NCI-H82 treated with DMSO at 0.1 percent for 48 hours (cell line): ENCODE results near the gene TBC1D16.

Source experiments
- DNase-seq: peaks from one replicate; lab custom pipeline; 2025; ENCODE audit not compliant: unreplicated experiment; lab: John Stamatoyannopoulos, UW

TBC1D16 gene

GRCh38 chr17:79952901-79953300 lies 82.8 kb downstream of the TBC1D16 start:
- no peak for DNase-seq

- DNase-seq, result no peak
These were observed 83.3 kb downstream of the TBC1D16 start for GRCh38 chr17:79952265-79952877.

GRCh38 chr17:79951361-79952264 lies 84.1 kb downstream of the TBC1D16 start:
- no peak for DNase-seq

- DNase-seq, result no peak
These were observed 84.9 kb downstream of the TBC1D16 start for GRCh38 chr17:79950751-79951150.

- no peak for DNase-seq
These were observed 85.4 kb downstream of the TBC1D16 start for GRCh38 chr17:79950306-79950705.

- no peak for DNase-seq
These were observed 85.9 kb downstream of the TBC1D16 start for GRCh38 chr17:79949656-79950209.

GRCh38 chr17:79948945-79949655 lies 86.6 kb downstream of the TBC1D16 start:
- DNase-seq, result no peak

GRCh38 chr17:79948406-79948944 lies 87.2 kb downstream of the TBC1D16 start:
- DNase-seq, result no peak

GRCh38 chr17:79947351-79948031 lies 88.2 kb downstream of the TBC1D16 start:
- DNase-seq, result no peak

- DNase-seq, result no peak
These were observed 89.1 kb downstream of the TBC1D16 start for GRCh38 chr17:79946352-79947231.

GRCh38 chr17:79945591-79946255 lies 89.9 kb downstream of the TBC1D16 start:
- no peak for DNase-seq

GRCh38 chr17:79944821-79945391 lies 90.8 kb downstream of the TBC1D16 start:
- DNase-seq, result no peak

- no peak for DNase-seq
These were observed 91.3 kb downstream of the TBC1D16 start for GRCh38 chr17:79944251-79944812.

GRCh38 chr17:79943347-79944241 lies 92.1 kb downstream of the TBC1D16 start:
- DNase-seq, result no peak

- DNase-seq, result no peak
These were observed 92.9 kb downstream of the TBC1D16 start for GRCh38 chr17:79942591-79943346.

- DNase-seq, result no peak
These were observed 93.7 kb downstream of the TBC1D16 start for GRCh38 chr17:79942011-79942405.
